Choroid plexus epithelial cell (primary cell): ENCODE measurements around the gene INTS11.
A peak's percentile ranks its signal among the peaks of the same experiment; 100 is the strongest.

Source experiments
- DNase-seq: peaks from one replicate; pipeline ENCODE4 v3.0.0-alpha.2; 2010; ENCODE audit warnings: low read depth
- H3K4me3 ChIP-seq: 2 replicates; pipeline ENCODE4 v1.5.1; 2011; ENCODE audit warnings: low read depth, mild to moderate bottlenecking, control low read depth, low read length, moderate library complexity
- TF ChIP-seq, protein P1 (sequence below): conservative IDR thresholded peaks from 2 replicates; pipeline ENCODE4 v1.5.1; 2011; ENCODE audit warnings: low read depth, mild to moderate bottlenecking, control low read depth, inconsistent platforms, low read length, moderate library complexity

INTS11 gene

DNA sequence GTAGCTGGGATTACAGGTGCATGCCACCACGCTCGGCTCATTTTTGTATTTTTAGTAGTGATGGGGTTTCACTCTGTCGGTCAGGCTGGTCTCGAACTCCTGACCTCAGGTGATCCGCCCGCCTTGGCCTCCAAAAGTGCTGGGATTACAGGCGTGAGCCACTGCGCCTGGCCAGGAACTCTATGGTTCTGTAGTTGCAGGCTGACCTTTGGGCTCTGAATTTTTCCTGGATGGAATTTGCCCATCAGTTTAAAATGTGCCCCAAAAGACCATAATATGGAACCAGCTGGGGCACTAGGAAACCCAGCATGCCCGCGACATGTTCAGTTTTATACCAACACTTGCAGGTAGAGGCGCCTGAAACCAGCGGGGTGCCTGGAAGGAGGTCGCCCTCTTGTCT, 45.8 kb downstream of the INTS11 start:
- DNase-seq, result no peak
- TF ChIP-seq, protein P1, sequence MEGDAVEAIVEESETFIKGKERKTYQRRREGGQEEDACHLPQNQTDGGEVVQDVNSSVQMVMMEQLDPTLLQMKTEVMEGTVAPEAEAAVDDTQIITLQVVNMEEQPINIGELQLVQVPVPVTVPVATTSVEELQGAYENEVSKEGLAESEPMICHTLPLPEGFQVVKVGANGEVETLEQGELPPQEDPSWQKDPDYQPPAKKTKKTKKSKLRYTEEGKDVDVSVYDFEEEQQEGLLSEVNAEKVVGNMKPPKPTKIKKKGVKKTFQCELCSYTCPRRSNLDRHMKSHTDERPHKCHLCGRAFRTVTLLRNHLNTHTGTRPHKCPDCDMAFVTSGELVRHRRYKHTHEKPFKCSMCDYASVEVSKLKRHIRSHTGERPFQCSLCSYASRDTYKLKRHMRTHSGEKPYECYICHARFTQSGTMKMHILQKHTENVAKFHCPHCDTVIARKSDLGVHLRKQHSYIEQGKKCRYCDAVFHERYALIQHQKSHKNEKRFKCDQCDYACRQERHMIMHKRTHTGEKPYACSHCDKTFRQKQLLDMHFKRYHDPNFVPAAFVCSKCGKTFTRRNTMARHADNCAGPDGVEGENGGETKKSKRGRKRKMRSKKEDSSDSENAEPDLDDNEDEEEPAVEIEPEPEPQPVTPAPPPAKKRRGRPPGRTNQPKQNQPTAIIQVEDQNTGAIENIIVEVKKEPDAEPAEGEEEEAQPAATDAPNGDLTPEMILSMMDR, result no peak
- H3K4me3 ChIP-seq, result no peak overlapping the region

- no peak for DNase-seq
- TF ChIP-seq, protein P1, result no peak
- H3K4me3 ChIP-seq, result no peak overlapping the region
Observed at GRCh38 chr1:1275836-1276235, 48.6 kb downstream of the INTS11 start.

GRCh38 chr1:1274931-1275431, 49.5 kb downstream of the INTS11 start:
- TF ChIP-seq, protein P1, result no peak
- no peak overlapping the region for H3K4me3 ChIP-seq
- no peak for DNase-seq

GRCh38 chr1:1274299-1274930, 50.0 kb downstream of the INTS11 start:
- TF ChIP-seq, protein P1, result no peak
- DNase-seq, result no peak
- peak overlapping the region; percentile 83 for H3K4me3 ChIP-seq

DNA sequence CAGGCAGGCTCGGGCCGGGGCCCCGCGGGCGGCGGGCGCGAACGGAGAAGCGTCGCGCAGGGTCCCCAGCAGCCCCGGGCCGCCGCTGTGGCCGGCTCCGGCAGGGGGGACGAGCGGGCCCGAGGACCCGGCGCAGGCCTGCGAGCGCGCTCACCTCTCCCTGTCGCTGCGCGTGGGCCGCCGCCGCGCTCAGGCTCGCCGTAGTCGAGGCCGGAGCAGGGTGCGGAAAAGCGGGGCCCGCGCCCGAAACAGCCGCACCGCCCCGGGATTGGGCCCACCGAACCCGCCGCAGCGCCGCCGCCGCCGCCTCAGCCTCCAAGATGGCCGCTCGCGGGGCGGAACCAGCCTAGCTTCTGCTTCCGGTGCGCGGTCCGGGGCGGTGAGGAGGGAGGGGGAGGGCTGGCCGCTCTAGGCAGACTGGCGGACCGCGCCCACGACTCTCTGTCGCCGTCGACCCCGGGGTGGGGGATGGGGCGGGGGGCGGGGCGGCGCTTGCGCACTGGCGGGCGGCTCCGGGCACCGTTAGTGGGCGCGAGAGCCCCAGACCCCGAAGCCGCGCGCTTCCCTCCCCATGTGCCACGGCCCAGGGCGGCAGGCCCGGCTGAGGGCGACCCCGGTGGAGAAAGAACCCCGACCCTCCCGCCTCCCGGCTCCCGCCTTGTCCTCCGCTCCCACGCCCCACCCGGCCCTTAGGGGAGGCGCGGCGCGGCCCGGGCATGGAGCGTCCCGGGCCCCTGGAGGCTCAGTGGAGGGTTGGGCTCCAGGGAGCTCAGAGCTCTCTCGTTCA, 50.8 kb downstream of the INTS11 start, which contains the start of gene UBE2J2:
Gene UBE2J2, minus strand, starts transcription at position 343 of the 787 bp plus-strand sequence. CDS start 5,862 bp downstream, outside the sequence.
- H3K4me3 ChIP-seq, result peak within 1 kb of the TSS; percentile 83
- TF ChIP-seq, protein P1, result no peak
- DNase-seq, result peak; percentile 95

DNA sequence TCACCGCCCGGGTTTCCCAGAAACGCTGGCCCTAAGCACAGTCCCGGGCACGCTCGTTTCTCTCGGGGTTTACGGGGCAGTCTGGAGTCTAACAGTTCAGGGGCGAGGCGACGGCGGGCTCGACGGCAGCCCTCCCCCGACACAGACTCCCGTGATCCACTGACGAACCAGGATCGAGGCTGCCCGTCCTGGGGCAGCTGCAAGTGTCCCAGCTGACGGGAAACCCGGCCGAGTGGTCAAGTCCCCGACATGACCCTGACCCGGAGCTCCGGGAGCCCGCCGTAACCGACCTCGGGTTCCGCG, 51.3 kb downstream of the INTS11 start:
- DNase-seq, result no peak
- peak overlapping the region; percentile 83 for H3K4me3 ChIP-seq
- TF ChIP-seq, protein P1, result no peak
